H9 (cell line): Measurements from ENCODE around the gene PITPNM3. TPM values are rescaled to one million over a fixed set of nuclear protein-coding genes. Genes with fewer than 3 reads are reported as not detected.

ENCODE experiments used
- DNase-seq: peaks from one replicate; pipeline ENCODE4 v3.0.0-alpha.2; 2017
- H2AFZ ChIP-seq: one replicate; pipeline ENCODE4 v1.6.1; 2013; ENCODE audit warnings: mild to moderate bottlenecking, low read length, control low read depth, moderate library complexity
- H2AK5ac ChIP-seq: 2 replicates; pipeline ENCODE4 v1.6.1; 2013; ENCODE audit warnings: low read length, control low read depth, mixed read lengths; ENCODE audit not compliant: insufficient read length
- H2BK120ac ChIP-seq: one replicate; pipeline ENCODE4 v1.6.1; 2013; ENCODE audit warnings: low read depth, mild to moderate bottlenecking, low read length, control low read depth, inconsistent platforms; ENCODE audit not compliant: poor library complexity, severe bottlenecking
- H2BK12ac ChIP-seq: 2 replicates; pipeline ENCODE4 v1.6.1; 2013; ENCODE audit warnings: low read length, control low read depth, mixed read lengths, low read depth; ENCODE audit not compliant: insufficient read length
- H2BK15ac ChIP-seq: 2 replicates; pipeline ENCODE4 v1.6.1; 2013; ENCODE audit warnings: low read depth, low read length, control low read depth
- H2BK20ac ChIP-seq: one replicate; pipeline ENCODE4 v1.6.1; 2013; ENCODE audit warnings: low read depth, mild to moderate bottlenecking, low read length, control low read depth, inconsistent platforms; ENCODE audit not compliant: poor library complexity, severe bottlenecking
- H2BK5ac ChIP-seq: 2 replicates; pipeline ENCODE4 v1.6.1; 2013; ENCODE audit warnings: low read length, control low read depth, mixed read lengths; ENCODE audit not compliant: insufficient read length
- H3K14ac ChIP-seq: 2 replicates; pipeline ENCODE4 v1.6.1; 2013; ENCODE audit warnings: low read length, control low read depth; ENCODE audit not compliant: insufficient read depth
- H3K18ac ChIP-seq: 2 replicates; pipeline ENCODE4 v1.6.1; 2013; ENCODE audit warnings: low read depth, mild to moderate bottlenecking, mixed read lengths, low read length, control low read depth; ENCODE audit not compliant: insufficient read length
- H3K23ac ChIP-seq: 2 replicates; pipeline ENCODE4 v1.6.1; 2013; ENCODE audit warnings: low read length, control low read depth, mixed read lengths, low read depth; ENCODE audit not compliant: insufficient read length
- H3K23me2 ChIP-seq: 2 replicates; pipeline ENCODE4 v1.6.1; 2013; ENCODE audit warnings: low read depth, mild to moderate bottlenecking, mixed read lengths, low read length, control low read depth; ENCODE audit not compliant: insufficient read length, poor library complexity, severe bottlenecking
- H3K27ac ChIP-seq: 2 replicates; pipeline ENCODE4 v1.5.1; 2013; ENCODE audit warnings: low read length, control low read depth, mixed read lengths, low read depth; ENCODE audit not compliant: insufficient read length
- H3K27me3 ChIP-seq: 2 replicates; pipeline ENCODE4 v1.6.1; 2013; ENCODE audit warnings: low read length, control low read depth, inconsistent platforms; ENCODE audit not compliant: insufficient read depth
- H3K4ac ChIP-seq: 2 replicates; pipeline ENCODE4 v1.6.1; 2013; ENCODE audit warnings: low read depth, mild to moderate bottlenecking, control low read depth, inconsistent platforms, low read length, moderate library complexity
- H3K4me1 ChIP-seq: 2 replicates; pipeline ENCODE4 v1.6.1; 2013; ENCODE audit warnings: low read length, control low read depth, inconsistent platforms; ENCODE audit not compliant: insufficient read depth
- H3K4me2 ChIP-seq: 2 replicates; pipeline ENCODE4 v1.6.1; 2013; ENCODE audit warnings: low read length, control low read depth, mixed read lengths; ENCODE audit not compliant: insufficient read length, insufficient read depth
- H3K56ac ChIP-seq: 2 replicates; pipeline ENCODE4 v1.6.1; 2013; ENCODE audit warnings: low read depth, mild to moderate bottlenecking, mixed read lengths, low read length, control low read depth; ENCODE audit not compliant: insufficient read length
- H3K79me1 ChIP-seq: 2 replicates; pipeline ENCODE4 v1.6.1; 2013; ENCODE audit warnings: low read depth, mild to moderate bottlenecking, moderate library complexity, low read length, control low read depth, inconsistent platforms; ENCODE audit not compliant: insufficient read depth, poor library complexity, severe bottlenecking
- H3K79me2 ChIP-seq: 2 replicates; pipeline ENCODE4 v1.6.1; 2013; ENCODE audit warnings: low read length, control low read depth, inconsistent platforms; ENCODE audit not compliant: insufficient read depth
- H3K9ac ChIP-seq: 2 replicates; pipeline ENCODE4 v1.6.1; 2013; ENCODE audit warnings: low read length, control low read depth, mixed read lengths; ENCODE audit not compliant: insufficient read length; ENCODE audit errors: extremely low read depth
- H3K9me3 ChIP-seq: one replicate; pipeline ENCODE4 v1.6.1; 2013; ENCODE audit warnings: low read depth, low read length, inconsistent platforms; ENCODE audit not compliant: control insufficient read depth
- H3T11ph ChIP-seq: one replicate; pipeline ENCODE4 v1.6.1; 2013; ENCODE audit warnings: mild to moderate bottlenecking, low read length, control low read depth, inconsistent platforms
- H4K20me1 ChIP-seq: one replicate; pipeline ENCODE4 v1.6.1; 2013; ENCODE audit not compliant: control insufficient read depth, insufficient read length, insufficient read depth
- H4K5ac ChIP-seq: 2 replicates; pipeline ENCODE4 v1.6.1; 2013; ENCODE audit warnings: low read depth, mild to moderate bottlenecking, mixed read lengths, low read length, control low read depth; ENCODE audit not compliant: insufficient read length
- H4K8ac ChIP-seq: replicated peaks from 2 replicates; pipeline ENCODE4 v1.6.1; 2013; ENCODE audit warnings: low read length, control low read depth, mixed read lengths, low read depth; ENCODE audit not compliant: insufficient read length
- H4K91ac ChIP-seq: 2 replicates; pipeline ENCODE4 v1.6.1; 2013; ENCODE audit warnings: low read depth, mild to moderate bottlenecking, moderate library complexity, mixed read lengths, low read length, control low read depth; ENCODE audit not compliant: insufficient read length
- H3K27ac Mint-ChIP-seq, 3 experiments: 2 replicates in 2 of 3; 3 replicates in 1 of 3; pipeline ENCODE4 v1.8.0; 2020 to 2021; ENCODE audit warnings: mixed read lengths in 3 of 3, mild to moderate bottlenecking in 1 of 3, moderate library complexity in 1 of 3
- H3K27me3 Mint-ChIP-seq: 2 replicates; pipeline ENCODE4 v1.8.0; 2021; ENCODE audit warnings: low read depth, mild to moderate bottlenecking, moderate library complexity, mixed read lengths
- H3K36me3 Mint-ChIP-seq, 3 experiments: 2 replicates in 2 of 3; 3 replicates in 1 of 3; pipeline ENCODE4 v1.8.0; 2020 to 2021; ENCODE audit warnings: low read depth in 3 of 3, mixed read lengths in 3 of 3; ENCODE audit not compliant: insufficient read depth in 1 of 3
- H3K4me1 Mint-ChIP-seq, 2 experiments: 2 replicates each; pipeline ENCODE4 v1.8.0; 2020; ENCODE audit warnings: mixed read lengths in 2 of 2
- H3K4me3 Mint-ChIP-seq, 2 experiments: 2 replicates in 1 of 2; 3 replicates in 1 of 2; pipeline ENCODE4 v1.8.0; 2020 to 2021; ENCODE audit warnings: mild to moderate bottlenecking in 2 of 2, mixed read lengths in 2 of 2, moderate library complexity in 1 of 2
- H3K9me3 Mint-ChIP-seq, 2 experiments: 2 replicates in 1 of 2; 3 replicates in 1 of 2; pipeline ENCODE4 v1.8.0; 2020; ENCODE audit warnings: mild to moderate bottlenecking in 2 of 2, mixed read lengths in 2 of 2, moderate library complexity in 1 of 2
- CTCF ChIP-seq: fragments of 200-600 bp; sonication (generic); conservative IDR thresholded peaks from 3 replicates; pipeline ENCODE4 v1.8.0; 2021; ENCODE audit warnings: antibody characterized with exemption, mild to moderate bottlenecking
- WGBS: extraction: QIAGEN DNeasy Blood & Tissue Kit; methylation state at CpG from one replicate; pipeline ENCODE4 v1.1.7; 2013; ENCODE audit warnings: missing lambda C conversion rate, low lambda C conversion rate, mixed read lengths; ENCODE audit not compliant: insufficient read length; ENCODE audit errors: extremely low coverage; 5-methylcytosine and 5-hydroxymethylcytosine counted together
- total RNA-seq: library from RNA; stranded (reverse); gene quantifications from 2 replicates; pipeline ENCODE4 v1.2.1, GENCODE V29; 2021

Gene PITPNM3
- total RNA-seq, 1 experiment from 2014 or later: 3.4 TPM

- Histone ChIP-seq H3K23me2 (no peaks in the 10 kb centered on the region), H3K9me3 (no peaks in the 10 kb centered on the region), H3K79me2 (no peaks in the 10 kb centered on the region), H3K18ac (peak overlapping the region; percentile 37), H3K56ac (no peak overlapping the region), H3T11ph (no peak overlapping the region), H2BK12ac (no peak overlapping the region), H4K5ac (no peak overlapping the region), H4K8ac (no peak overlapping the region), H2AFZ (no peak overlapping the region), H3K4me2 (no peak overlapping the region), H3K23ac (no peak overlapping the region), H3K27me3 (no peaks in the 10 kb centered on the region), H3K9ac (no peak overlapping the region), H2AK5ac (no peak overlapping the region), H4K20me1 (no peaks in the 10 kb centered on the region), H2BK20ac (no peak overlapping the region), H3K79me1 (no peaks in the 10 kb centered on the region), H2BK15ac (no peak overlapping the region), H3K4ac (no peak overlapping the region), H3K14ac (no peak overlapping the region), H3K4me1 (no peaks in the 10 kb centered on the region), H2BK120ac (no peak overlapping the region), H3K27ac (no peak overlapping the region), H2BK5ac (no peak overlapping the region), H4K91ac (no peak overlapping the region)
- Mint-ChIP-seq H3K27ac (peak overlapping the region in 1 of 3 experiments; percentile 46; a peak in 1 of 7 replicates), H3K36me3 (no peaks in the 10 kb centered on the region), H3K9me3 (no peaks in the 10 kb centered on the region), H3K27me3 (peaks cover 1% of the 10 kb centered on the region), H3K4me1 (peaks cover 10 to 14% of the 10 kb centered on the region in 2 experiments), H3K4me3 (no peak overlapping the region)
- WGBS: no CpG with 5 or more reads among the region's 13 CpGs
- TF ChIP-seq CTCF: peak; percentile 48; the same call in 2 of the 3 replicates
- DNase-seq: peak; percentile 75
These were observed 133.6 kb downstream of the PITPNM3 start for GRCh38 chr17:6422654-6423241.
